Cardiac fibroblast (primary cell): ENCODE data around the gene CASZ1.

ENCODE experiments used
- DNase-seq, 2 donors: peaks; one replicate each; pipeline versions ENCODE4 v3.0.0 to v3.0.0-alpha.2; 2010; ENCODE audit warnings: low read depth in 2 of 2
- H3K4me3 ChIP-seq, 2 donors: replicated peaks in 1 of 2; 1 replicate in 1 of 2; 2 replicates in 1 of 2; pipeline ENCODE4 v1.5.1; 2011; ENCODE audit warnings: low read depth in 2 of 2, low read length in 2 of 2, mild to moderate bottlenecking in 2 of 2, moderate library complexity in 1 of 2
- TF ChIP-seq, protein P1 (sequence below): IDR thresholded peaks from one replicate; pipeline ENCODE4 v1.5.1; 2011; ENCODE audit warnings: low read depth, mild to moderate bottlenecking, low read length, inconsistent platforms

CASZ1 gene

GRCh38 chr1:10670190-10670589, 126.3 kb downstream of the CASZ1 start:
- DNase-seq = no peak
- TF ChIP-seq, protein P1, sequence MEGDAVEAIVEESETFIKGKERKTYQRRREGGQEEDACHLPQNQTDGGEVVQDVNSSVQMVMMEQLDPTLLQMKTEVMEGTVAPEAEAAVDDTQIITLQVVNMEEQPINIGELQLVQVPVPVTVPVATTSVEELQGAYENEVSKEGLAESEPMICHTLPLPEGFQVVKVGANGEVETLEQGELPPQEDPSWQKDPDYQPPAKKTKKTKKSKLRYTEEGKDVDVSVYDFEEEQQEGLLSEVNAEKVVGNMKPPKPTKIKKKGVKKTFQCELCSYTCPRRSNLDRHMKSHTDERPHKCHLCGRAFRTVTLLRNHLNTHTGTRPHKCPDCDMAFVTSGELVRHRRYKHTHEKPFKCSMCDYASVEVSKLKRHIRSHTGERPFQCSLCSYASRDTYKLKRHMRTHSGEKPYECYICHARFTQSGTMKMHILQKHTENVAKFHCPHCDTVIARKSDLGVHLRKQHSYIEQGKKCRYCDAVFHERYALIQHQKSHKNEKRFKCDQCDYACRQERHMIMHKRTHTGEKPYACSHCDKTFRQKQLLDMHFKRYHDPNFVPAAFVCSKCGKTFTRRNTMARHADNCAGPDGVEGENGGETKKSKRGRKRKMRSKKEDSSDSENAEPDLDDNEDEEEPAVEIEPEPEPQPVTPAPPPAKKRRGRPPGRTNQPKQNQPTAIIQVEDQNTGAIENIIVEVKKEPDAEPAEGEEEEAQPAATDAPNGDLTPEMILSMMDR = no peak

DNA sequence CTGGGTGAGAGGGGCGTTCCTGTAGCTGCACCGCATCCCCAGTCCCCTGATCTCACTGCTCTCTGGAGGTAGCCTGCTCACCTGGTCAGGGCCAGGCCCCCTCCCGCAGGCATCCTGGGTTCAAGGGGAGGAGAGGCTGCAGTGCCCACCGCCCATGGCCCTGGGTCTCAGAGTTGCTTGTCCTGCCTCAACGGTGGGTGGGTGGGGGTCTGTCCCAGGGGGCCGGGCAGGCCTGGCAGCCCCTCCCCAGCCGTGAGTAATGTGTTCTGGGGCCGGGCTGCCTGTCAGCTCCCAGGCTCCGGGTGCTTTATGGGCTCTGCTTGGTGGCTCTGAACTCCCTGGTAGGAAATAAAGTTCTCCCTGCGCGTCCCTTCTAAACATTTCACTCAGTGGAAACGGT, 126.9 kb downstream of the CASZ1 start:
- no peak for DNase-seq
- TF ChIP-seq, protein P1 = no peak
- H3K4me3 ChIP-seq = no peak overlapping the region

More at GRCh38 chr1:10670190-10670589, 126.3 kb downstream of the CASZ1 start:
- H3K4me3 ChIP-seq = no peak overlapping the region

GRCh38 chr1:10667861-10668761, 128.3 kb downstream of the CASZ1 start:
- TF ChIP-seq, protein P1 = no peak
- no peak overlapping the region for H3K4me3 ChIP-seq
- DNase-seq = no peak

GRCh38 chr1:10665930-10666850, 130.3 kb downstream of the CASZ1 start:
- DNase-seq = no peak
- TF ChIP-seq, protein P1 = no peak
- H3K4me3 ChIP-seq = no peak overlapping the region

- DNase-seq = no peak
- no peak overlapping the region for H3K4me3 ChIP-seq
- TF ChIP-seq, protein P1 = no peak
Measured at GRCh38 chr1:10665226-10665625, 131.2 kb downstream of the CASZ1 start.

DNA sequence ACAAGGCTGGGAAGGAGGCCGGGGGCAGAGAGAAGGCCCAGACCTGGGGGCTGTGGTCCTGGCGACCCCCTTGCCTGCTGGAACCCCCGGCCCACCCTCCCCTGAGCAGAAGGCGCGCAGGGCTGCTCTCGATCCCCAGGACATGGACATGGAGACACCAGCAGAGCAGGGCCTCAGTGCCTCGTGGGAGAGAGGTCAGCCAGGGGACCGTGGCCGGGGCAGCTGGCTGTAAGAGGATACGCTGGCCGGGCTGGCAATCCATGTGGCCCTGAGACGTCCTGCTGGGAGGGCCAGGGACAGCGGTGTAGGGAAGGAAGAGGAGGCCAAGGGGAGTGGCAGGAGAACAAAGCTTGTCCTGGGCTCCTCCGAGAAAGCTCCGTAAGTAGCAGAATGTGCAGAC, 132.2 kb downstream of the CASZ1 start:
- TF ChIP-seq, protein P1 = no peak
- DNase-seq = no peak

More for the DNA sequence above, 132.2 kb downstream of the CASZ1 start:
- H3K4me3 ChIP-seq = no peak overlapping the region
